Gastroesophageal sphincter (tissue), 4 donors: ENCODE measurements around the gene SLC38A6. TPM values are rescaled to one million over a fixed set of nuclear protein-coding genes. Genes with fewer than 3 reads are reported as not detected.

Experiments used
- ATAC-seq: fragments of 150-250 bp; one replicate; pipeline ENCODE4 v1.9.1; 2016; ENCODE audit warnings: mild to moderate bottlenecking, moderate library complexity
- H3K27ac ChIP-seq, 4 donors: fragments of 200-600 bp; sonication (generic) in 3 of 4; 1 replicate in 3 of 4; 2 replicates in 1 of 4; pipeline ENCODE4 v1.5.1; 2016 to 2019
- H3K27me3 ChIP-seq: fragments of 200-600 bp; sonication (generic); one replicate; pipeline ENCODE4 v1.5.1; 2019
- H3K36me3 ChIP-seq, 2 donors: fragments of 200-600 bp; sonication (generic); one replicate each; pipeline ENCODE4 v1.5.1; 2019; ENCODE audit warnings: control low read depth in 1 of 2
- H3K4me1 ChIP-seq, 3 donors: fragments of 200-600 bp; sonication (generic); 1 replicate in 2 of 3; 2 replicates in 1 of 3; pipeline ENCODE4 v1.5.1; 2016 to 2019; ENCODE audit warnings: control low read depth in 2 of 3
- H3K4me3 ChIP-seq, 2 donors: fragments of 200-600 bp; sonication (generic); one replicate each; pipeline ENCODE4 v1.5.1; 2019; ENCODE audit warnings: mild to moderate bottlenecking in 1 of 2, moderate library complexity in 1 of 2
- H3K9me3 ChIP-seq, 3 donors: fragments of 200-600 bp; sonication (generic); one replicate each; pipeline ENCODE4 v1.5.1; 2017 to 2019; ENCODE audit warnings: control low read depth in 2 of 3
- EP300 ChIP-seq: sonication (generic); formaldehyde crosslinking; IDR thresholded peaks from one replicate; pipeline ENCODE4 v1.6.1; 2017; ENCODE audit warnings: antibody characterized with exemption, mild to moderate bottlenecking
- POLR2A ChIP-seq, 2 donors: fragments of 450-650 bp; IDR thresholded peaks; one replicate each; pipeline ENCODE4 v1.6.1; 2017; ENCODE audit warnings: antibody characterized with exemption in 2 of 2, mild to moderate bottlenecking in 2 of 2, moderate library complexity in 1 of 2
- POLR2AphosphoS5 ChIP-seq: sonication (generic); formaldehyde crosslinking; IDR thresholded peaks from one replicate; pipeline ENCODE4 v1.6.1; 2017; ENCODE audit warnings: antibody characterized with exemption
- WGBS, 2 donors: methylation state at CpG; one replicate each; pipeline ENCODE4 v1.1.5; 2018; ENCODE audit warnings: low coverage in 1 of 2; 5-methylcytosine and 5-hydroxymethylcytosine counted together
- total RNA-seq, 4 donors: library from RNA; depleted of rRNA; stranded (reverse); fragments of >200 nt; gene quantifications; one replicate each; pipeline ENCODE4 v1.1.0, GENCODE V29; 2016
- TF ChIP-seq, protein P1 (sequence below), 4 experiments: fragments of 200-600 bp in 2 of 4; fragments of 450-650 bp in 2 of 4; sonication (generic) in 1 of 4; IDR thresholded peaks; one replicate each; pipeline ENCODE4 v1.5.1; 2017 to 2019; ENCODE audit warnings: antibody characterized with exemption in 4 of 4, mild to moderate bottlenecking in 2 of 4, moderate library complexity in 2 of 4

SLC38A6 gene
- 10 to 100 TPM; 11.9 to 19.9 (median 16.2) TPM for total RNA-seq

DNA sequence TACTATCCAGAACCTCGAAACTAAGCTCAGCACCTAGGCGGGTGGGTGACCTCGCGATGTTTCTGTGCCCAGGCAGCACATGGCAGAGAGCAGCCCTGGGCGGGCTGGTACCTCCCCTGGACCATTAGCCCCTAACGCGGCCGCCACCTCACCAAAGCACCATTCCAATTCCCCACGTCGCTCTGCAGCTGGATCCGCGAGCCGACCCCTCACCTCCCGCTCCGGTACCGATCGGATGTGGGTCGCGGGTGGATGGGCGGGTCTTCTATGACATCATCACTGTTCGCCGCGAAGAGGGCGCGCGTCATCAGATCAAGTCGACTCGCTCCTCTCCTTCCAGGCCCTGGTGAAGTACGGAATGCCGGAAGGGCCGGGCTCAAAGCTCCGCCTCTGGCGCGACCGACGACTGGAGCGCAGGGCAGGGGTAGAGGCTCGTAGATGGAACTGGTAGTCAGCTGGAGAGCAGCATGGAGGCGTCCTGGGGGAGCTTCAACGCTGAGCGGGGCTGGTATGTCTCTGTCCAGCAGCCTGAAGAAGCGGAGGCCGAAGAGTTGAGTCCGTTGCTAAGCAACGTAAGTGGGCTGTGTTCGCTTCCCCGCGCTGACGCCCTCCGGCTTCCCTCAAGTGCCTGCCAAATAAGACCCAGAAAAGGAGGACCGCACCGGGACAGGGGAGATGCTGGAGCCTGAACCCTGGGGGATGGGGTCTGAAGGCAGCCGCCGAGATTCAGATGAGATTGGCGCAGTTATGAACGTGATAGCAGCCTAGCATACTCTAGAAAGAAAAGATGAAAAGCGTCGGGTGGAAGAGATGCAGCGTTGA, at the start of gene SLC38A6, which contains the start of gene TRMT5:
TSS of gene SLC38A6 (plus strand) at position 435 of the 822 bp plus-strand sequence. CDS start at position 468, 33 bp downstream.
TSS of gene TRMT5 (minus strand) at position 269 of the 822 bp plus-strand sequence. CDS start at position 163, 106 bp downstream.
- WGBS, 2 donors = 0% methylated on average over 6 to 9 of the region's 59 CpGs
- ATAC-seq = peak; percentile 96
- Histone ChIP-seq H3K27me3 (no peaks in the 10 kb centered on the region), H3K4me1 (peaks cover 8 to 58% (median 11%) of the 10 kb centered on the region in 3 donors), H3K4me3 (peak within 1 kb of the TSS; percentile 49 to 81), H3K36me3 (peaks cover 0 to 18% of the 10 kb centered on the region in 2 donors), H3K27ac (peak within 1 kb of the TSS; percentile 58 to 94 (median 92)), H3K9me3 (no peaks in the 10 kb centered on the region)
- TF ChIP-seq POLR2A (IDR thresholded peaks at IDR 0.05) = peak; percentile 32 to 34
- TF ChIP-seq EP300 = no peak
- TF ChIP-seq, protein P1, sequence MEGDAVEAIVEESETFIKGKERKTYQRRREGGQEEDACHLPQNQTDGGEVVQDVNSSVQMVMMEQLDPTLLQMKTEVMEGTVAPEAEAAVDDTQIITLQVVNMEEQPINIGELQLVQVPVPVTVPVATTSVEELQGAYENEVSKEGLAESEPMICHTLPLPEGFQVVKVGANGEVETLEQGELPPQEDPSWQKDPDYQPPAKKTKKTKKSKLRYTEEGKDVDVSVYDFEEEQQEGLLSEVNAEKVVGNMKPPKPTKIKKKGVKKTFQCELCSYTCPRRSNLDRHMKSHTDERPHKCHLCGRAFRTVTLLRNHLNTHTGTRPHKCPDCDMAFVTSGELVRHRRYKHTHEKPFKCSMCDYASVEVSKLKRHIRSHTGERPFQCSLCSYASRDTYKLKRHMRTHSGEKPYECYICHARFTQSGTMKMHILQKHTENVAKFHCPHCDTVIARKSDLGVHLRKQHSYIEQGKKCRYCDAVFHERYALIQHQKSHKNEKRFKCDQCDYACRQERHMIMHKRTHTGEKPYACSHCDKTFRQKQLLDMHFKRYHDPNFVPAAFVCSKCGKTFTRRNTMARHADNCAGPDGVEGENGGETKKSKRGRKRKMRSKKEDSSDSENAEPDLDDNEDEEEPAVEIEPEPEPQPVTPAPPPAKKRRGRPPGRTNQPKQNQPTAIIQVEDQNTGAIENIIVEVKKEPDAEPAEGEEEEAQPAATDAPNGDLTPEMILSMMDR (IDR thresholded peaks at IDR 0.05) = no peak
- TF ChIP-seq POLR2AphosphoS5 = peak; percentile 93

DNA sequence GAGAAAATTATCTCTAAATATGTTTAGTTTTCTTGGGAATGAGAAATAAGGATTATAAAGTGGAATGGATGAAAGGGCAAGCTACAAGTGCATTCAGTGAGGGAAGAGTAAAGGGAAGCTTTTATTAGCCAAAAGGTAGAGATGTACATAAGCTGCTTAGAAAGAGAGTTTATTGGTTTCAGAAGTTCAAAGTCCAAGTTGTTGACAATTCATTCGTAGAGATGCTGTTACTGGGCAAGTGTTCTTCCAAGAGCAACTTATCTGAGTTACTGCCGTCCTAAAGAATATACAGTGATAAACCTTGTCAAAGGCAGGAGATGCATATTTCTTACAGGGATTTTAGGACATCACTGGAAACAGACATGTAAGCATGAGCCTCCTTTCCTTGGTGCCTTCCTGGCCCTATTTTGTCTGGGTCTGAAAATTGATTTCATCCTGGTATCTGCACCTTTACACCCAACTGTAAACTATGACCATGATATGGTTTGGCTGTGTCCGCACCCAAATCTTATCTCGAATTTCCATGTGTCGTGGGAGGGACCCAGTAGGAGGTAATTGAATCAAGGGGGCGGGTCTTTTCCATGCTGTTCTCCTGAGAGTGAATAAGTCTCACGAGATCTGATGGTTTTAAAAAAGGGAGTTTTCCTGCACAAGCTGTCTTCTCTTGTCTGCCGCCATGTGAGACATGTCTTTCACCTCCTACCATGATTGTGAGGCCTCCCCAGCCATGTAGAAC, 47.0 kb upstream of the SLC38A6 start:
- Histone ChIP-seq H3K27ac (no peak overlapping the region), H3K36me3 (no peaks in the 10 kb centered on the region), H3K4me1 (no peaks in the 10 kb centered on the region), H3K4me3 (no peak overlapping the region), H3K27me3 (no peaks in the 10 kb centered on the region), H3K9me3 (no peaks in the 10 kb centered on the region)
- TF ChIP-seq EP300 = no peak
- no peak for TF ChIP-seq POLR2A (IDR thresholded peaks at IDR 0.05)
- TF ChIP-seq POLR2AphosphoS5 = no peak
- TF ChIP-seq, protein P1 (IDR thresholded peaks at IDR 0.05) = no peak
- WGBS, 2 donors = 83 to 93% methylated on average over 4 to 5 of the region's 8 CpGs
- no peak for ATAC-seq

DNA sequence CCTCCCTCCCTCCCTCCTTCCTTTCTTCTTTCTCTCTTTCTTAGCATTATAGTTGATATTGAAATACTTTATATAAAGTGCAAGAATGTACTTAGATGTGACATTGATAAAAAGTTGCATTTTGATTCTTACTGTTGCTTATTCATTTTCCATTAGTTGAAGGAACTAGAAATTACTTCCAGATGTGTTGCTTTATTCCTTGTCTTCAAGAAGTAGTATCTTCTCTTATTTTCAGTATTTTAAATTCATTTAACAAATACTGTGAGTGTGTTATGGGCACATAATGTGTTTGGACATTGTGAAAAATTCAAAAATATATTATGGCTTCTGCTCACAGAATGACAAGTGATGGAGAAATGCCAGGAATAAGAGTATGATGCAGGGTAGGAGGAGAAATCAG, 45.7 kb upstream of the SLC38A6 start:
- ATAC-seq = no peak
- TF ChIP-seq POLR2AphosphoS5 = no peak
- no peak for TF ChIP-seq EP300
- TF ChIP-seq, protein P1 (IDR thresholded peaks at IDR 0.05) = no peak
- TF ChIP-seq POLR2A (IDR thresholded peaks at IDR 0.05) = no peak
- H3K27ac ChIP-seq = no peak overlapping the region
- no peaks in the 10 kb centered on the region for H3K4me1 ChIP-seq
- no peak overlapping the region for H3K4me3 ChIP-seq
- no peaks in the 10 kb centered on the region for H3K36me3 ChIP-seq
- H3K9me3 ChIP-seq = no peaks in the 10 kb centered on the region
- no peaks in the 10 kb centered on the region for H3K27me3 ChIP-seq

DNA sequence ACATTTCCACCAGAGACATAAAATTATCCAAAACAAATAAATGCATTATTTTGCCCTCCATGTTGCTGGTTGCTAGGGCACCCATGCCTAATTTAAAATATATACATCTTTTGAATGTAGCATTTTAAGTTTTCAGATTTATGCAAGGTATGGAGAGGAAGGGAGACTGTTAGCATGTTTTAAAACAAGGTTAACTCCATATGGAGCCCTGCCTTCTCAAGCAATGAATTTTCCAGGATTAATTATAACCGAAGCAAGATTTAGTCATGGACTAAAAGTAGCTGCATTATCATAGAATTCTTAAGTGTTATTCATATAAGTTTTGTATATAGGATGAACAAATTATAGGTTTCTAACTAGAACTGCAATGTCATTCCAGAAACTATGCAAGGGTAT, 37.4 kb upstream of the SLC38A6 start:
- no peak for ATAC-seq
- Histone ChIP-seq H3K36me3 (no peaks in the 10 kb centered on the region), H3K27me3 (no peaks in the 10 kb centered on the region), H3K9me3 (no peaks in the 10 kb centered on the region), H3K4me1 (peaks cover 0 to 10% (median 0%) of the 10 kb centered on the region in 3 donors), H3K27ac (no peak overlapping the region), H3K4me3 (no peak overlapping the region)
- 86 to 94% methylated on average over 1 of the region's 1 CpG for WGBS, 2 donors
- TF ChIP-seq POLR2A (IDR thresholded peaks at IDR 0.05) (no peak), EP300 (no peak), POLR2AphosphoS5 (no peak)
- TF ChIP-seq, protein P1 (IDR thresholded peaks at IDR 0.05) = no peak
